Small intestine (tissue), 7 donors: Measurements from ENCODE around the gene ARFGEF3. TPM values are rescaled to one million over a fixed set of nuclear protein-coding genes. Genes with fewer than 3 reads are reported as not detected.

Experiments used
- DNase-seq, 2 donors: peaks; one replicate each; pipeline versions ENCODE4 v3.0.0 to v3.0.0-alpha.2; 2013
- FAIRE-seq: peaks from 2 replicates; lab custom pipeline; 2012; peaks lifted over from hg19 to GRCh38; lab: Jason Lieb, UNC
- H3K27ac ChIP-seq, 3 donors: one replicate each; pipeline ENCODE4 v1.5.1; 2013; ENCODE audit warnings: low read length in 2 of 3, mild to moderate bottlenecking in 2 of 3, control low read depth in 1 of 3, inconsistent platforms in 1 of 3, low read depth in 1 of 3, moderate library complexity in 1 of 3
- H3K27me3 ChIP-seq, 3 donors: one replicate each; pipeline ENCODE4 v1.6.1; 2013; ENCODE audit warnings: low read length in 3 of 3, inconsistent platforms in 1 of 3; ENCODE audit not compliant: control insufficient read depth in 3 of 3, insufficient read depth in 3 of 3
- H3K36me3 ChIP-seq, 3 donors: one replicate each; pipeline ENCODE4 v1.6.1; 2013; ENCODE audit warnings: low read length in 3 of 3, inconsistent platforms in 1 of 3, low read depth in 1 of 3, mild to moderate bottlenecking in 1 of 3, moderate library complexity in 1 of 3; ENCODE audit not compliant: control insufficient read depth in 3 of 3, insufficient read depth in 2 of 3
- H3K4me1 ChIP-seq, 3 donors: one replicate each; pipeline ENCODE4 v1.6.1; 2013; ENCODE audit warnings: low read length in 2 of 3, inconsistent platforms in 1 of 3, low read depth in 1 of 3, mild to moderate bottlenecking in 1 of 3, moderate library complexity in 1 of 3; ENCODE audit not compliant: control insufficient read depth in 3 of 3, insufficient read depth in 2 of 3
- H3K4me3 ChIP-seq, 3 donors: one replicate each; pipeline ENCODE4 v1.5.1; 2013; ENCODE audit warnings: low read length in 3 of 3, control low read depth in 1 of 3, inconsistent platforms in 1 of 3, low read depth in 1 of 3, mild to moderate bottlenecking in 1 of 3, moderate library complexity in 1 of 3
- H3K9me3 ChIP-seq, 2 donors: one replicate each; pipeline ENCODE4 v1.6.1; 2013; ENCODE audit warnings: low read depth in 1 of 2, low read length in 1 of 2; ENCODE audit not compliant: control insufficient read depth in 2 of 2, insufficient read depth in 1 of 2
- WGBS, 3 donors: extraction: QIAGEN DNeasy Blood & Tissue Kit; methylation state at CpG; one replicate each; pipeline ENCODE4 v1.1.7; 2013; 5-methylcytosine and 5-hydroxymethylcytosine counted together
- polyA plus RNA-seq, 4 donors: library from polyadenylated mRNA; stranded (reverse) in 3 of 4; unstranded in 1 of 4; fragments of 200-250 nt in 3 of 4; fragments of 120-200 nt in 1 of 4; gene quantifications; one replicate each; pipeline versions ENCODE4 v1.2.1 to v1.2.3, GENCODE V29; 2013
- donor health status: healthy with polysubstance abuse.
- donor health status: control.
- donor health status: control.
- donor health status: Bipolar disorder and iron deficiency.
- donor health status: healthy.

Gene ARFGEF3
- polyA plus RNA-seq, 4 donors = 0.27 to 6.2 (median 2.9) TPM

DNA sequence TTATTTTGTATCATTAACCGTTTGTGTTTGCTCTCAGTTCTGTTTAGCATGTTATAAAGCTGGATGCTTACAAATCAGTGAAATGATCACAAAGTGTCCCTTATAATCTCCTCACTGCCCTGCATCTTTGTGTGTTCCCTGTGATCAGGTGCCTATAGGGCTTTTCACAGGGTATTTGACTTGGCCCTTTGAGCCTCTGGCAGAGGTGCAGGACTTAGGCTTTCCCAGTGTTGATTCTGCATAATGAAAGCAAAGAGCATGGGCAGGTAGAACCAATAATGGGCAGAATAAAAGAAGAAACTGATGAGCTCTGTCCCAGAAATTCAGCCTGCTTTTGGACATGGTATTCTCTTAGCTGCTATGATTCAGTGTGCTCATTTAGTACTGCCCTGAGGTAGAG is 73.5 kb downstream of the ARFGEF3 start:
- Histone ChIP-seq H3K4me3 (no peak overlapping the region), H3K9me3 (no peaks in the 10 kb centered on the region), H3K27me3 (no peaks in the 10 kb centered on the region), H3K27ac (no peak overlapping the region), H3K4me1 (peaks cover 0 to 9% (median 0%) of the 10 kb centered on the region in 3 donors), H3K36me3 (no peaks in the 10 kb centered on the region)
- 63 to 83% (median 80%) methylated on average over 1 of the region's 1 CpG for WGBS, 3 donors
- DNase-seq = no peak
- FAIRE-seq = no peak

DNA sequence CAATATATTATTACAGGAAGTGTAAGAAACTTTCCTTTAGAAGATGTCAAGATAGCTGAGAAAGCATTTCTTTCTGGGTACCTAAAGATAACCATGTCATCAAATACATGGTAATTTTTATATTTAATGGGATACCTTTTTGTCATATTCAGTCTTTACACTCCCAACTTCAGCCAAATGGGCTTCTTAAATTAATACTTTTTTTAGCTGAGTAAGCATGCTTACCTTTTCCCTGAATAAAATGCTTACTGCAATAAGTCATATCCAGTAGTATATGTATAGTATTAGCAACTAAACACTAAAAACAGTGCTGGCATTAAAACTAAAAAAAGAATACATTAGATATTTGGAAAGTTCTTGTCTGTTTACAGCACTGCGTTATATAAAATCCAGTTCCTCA is 74.0 kb downstream of the ARFGEF3 start:
- Histone ChIP-seq H3K27ac (no peak overlapping the region), H3K4me3 (no peak overlapping the region), H3K27me3 (no peaks in the 10 kb centered on the region), H3K9me3 (no peaks in the 10 kb centered on the region), H3K4me1 (peaks cover 0 to 8% (median 0%) of the 10 kb centered on the region in 3 donors), H3K36me3 (no peaks in the 10 kb centered on the region)
- FAIRE-seq (no peak), DNase-seq (no peak)
- 66 to 98% (median 81%) methylated on average over 1 of the region's 1 CpG for WGBS, 3 donors

DNA sequence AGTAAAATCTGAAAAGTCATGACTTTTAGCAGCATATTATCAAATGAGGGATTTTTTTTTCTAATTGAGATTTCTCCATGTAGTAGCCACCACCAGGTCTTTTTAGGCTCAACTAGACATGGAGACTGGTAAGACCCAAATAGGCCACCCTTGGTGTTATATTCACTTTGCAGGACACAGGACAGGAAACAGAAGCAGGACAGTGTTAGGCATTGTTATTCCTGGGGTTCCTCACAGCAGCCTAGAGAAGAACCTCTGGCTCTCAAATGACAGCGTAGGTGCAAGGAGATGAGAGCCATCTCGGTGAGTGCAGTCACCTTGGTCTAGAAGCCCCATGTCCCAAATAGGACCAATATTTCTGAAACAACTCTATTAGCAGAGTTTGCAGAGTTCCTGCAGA is 75.7 kb downstream of the ARFGEF3 start:
- FAIRE-seq (no peak), DNase-seq (no peak)
- Histone ChIP-seq H3K9me3 (no peaks in the 10 kb centered on the region), H3K4me3 (no peak overlapping the region), H3K27ac (no peak overlapping the region), H3K27me3 (no peaks in the 10 kb centered on the region), H3K36me3 (no peaks in the 10 kb centered on the region), H3K4me1 (peaks cover 0 to under 1% (median 0%) of the 10 kb centered on the region in 3 donors)
- 93 to 95% (median 94%) methylated on average over 2 of the region's 2 CpGs for WGBS, 3 donors

DNA sequence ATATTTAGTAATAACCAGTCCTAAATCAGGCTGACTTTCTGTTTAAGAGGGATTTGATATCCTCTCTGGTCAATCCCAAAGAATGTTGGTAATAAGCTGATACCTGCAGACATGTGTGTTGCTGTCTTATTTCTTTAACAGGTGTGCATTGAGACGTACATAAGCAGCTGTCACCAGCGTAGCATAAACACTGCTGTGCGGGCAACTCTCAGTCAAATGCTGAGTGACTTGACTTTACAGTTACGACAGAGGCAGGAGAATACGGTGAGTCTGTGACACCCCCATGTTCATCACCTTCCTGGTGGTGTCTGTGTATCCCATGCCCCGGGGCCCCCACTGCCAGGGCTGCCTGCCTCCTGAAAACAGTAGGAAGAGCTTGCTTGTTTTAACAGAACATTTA is 76.6 kb downstream of the ARFGEF3 start:
- Histone ChIP-seq H3K36me3 (no peaks in the 10 kb centered on the region), H3K4me1 (no peaks in the 10 kb centered on the region), H3K27me3 (no peaks in the 10 kb centered on the region), H3K9me3 (no peaks in the 10 kb centered on the region), H3K4me3 (no peak overlapping the region), H3K27ac (no peak overlapping the region)
- no peak for FAIRE-seq
- DNase-seq = no peak
- WGBS, 3 donors = 82 to 95% (median 91%) methylated on average over 6 of the region's 6 CpGs

DNA sequence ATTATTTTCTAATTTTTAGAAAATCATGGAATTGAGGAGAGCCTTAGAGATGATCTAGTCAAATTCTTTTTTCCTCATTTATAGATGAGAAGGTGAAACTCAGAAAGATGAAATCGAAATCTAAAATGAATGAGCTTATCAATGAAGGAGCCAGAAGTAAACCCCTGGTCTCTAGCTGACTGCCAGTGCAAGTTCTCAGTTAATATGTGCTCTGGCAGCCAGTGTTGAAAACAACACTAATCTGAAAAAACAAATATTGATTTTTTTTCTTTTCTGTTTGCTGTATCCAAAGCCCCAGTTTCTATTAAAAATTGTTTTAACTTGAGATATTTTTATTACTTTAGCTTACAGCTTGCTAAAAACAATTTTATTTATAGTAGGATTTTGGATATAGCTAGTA is 78.0 kb downstream of the ARFGEF3 start:
- DNase-seq = no peak
- no peak overlapping the region for H3K27ac ChIP-seq
- FAIRE-seq = no peak
- no peaks in the 10 kb centered on the region for H3K4me1 ChIP-seq
- WGBS, 3 donors = 81 to 88% (median 85%) methylated on average over 1 of the region's 1 CpG
- no peaks in the 10 kb centered on the region for H3K27me3 ChIP-seq
- no peaks in the 10 kb centered on the region for H3K36me3 ChIP-seq
- no peak overlapping the region for H3K4me3 ChIP-seq
- H3K9me3 ChIP-seq = no peaks in the 10 kb centered on the region

DNA sequence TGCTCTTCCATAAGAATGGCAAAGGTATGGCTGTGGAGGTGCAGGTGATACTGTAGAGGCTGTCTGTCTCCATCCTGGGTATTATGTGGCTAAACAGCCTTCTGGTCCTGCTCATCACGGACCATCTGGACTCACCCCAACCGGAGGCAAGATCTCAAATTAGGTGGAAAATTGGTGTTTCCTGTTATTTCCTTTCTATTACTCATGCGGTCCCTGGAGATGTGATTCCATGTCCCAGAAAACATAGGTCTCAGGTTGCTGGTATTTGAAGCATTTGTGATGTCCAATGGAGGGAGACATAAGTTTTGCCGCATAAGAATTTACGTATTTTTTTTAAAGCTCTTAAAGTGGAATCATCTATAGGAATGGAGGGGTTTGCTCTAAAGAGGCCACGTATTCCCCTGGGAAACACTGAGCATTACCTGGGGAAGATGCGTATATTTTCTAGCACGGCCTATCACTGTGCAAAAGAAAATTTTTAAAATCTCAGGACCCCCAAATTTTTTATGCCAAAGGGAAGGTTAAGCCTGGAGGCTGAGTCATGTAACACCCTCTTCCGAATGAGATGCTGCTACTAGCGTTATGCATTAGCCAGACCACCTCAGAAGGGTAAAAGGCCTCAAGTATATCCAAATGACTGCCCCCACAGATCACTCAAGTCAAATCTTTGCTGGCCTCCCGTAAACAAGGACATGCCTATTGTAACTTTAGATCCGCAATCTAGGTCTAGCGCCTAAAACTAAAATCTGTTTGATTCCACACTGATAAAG is 78.9 kb downstream of the ARFGEF3 start:
- WGBS, 3 donors = 85 to 94% (median 89%) methylated on average over 13 of the region's 13 CpGs
- Histone ChIP-seq H3K9me3 (no peaks in the 10 kb centered on the region), H3K4me1 (no peaks in the 10 kb centered on the region), H3K36me3 (no peaks in the 10 kb centered on the region), H3K27me3 (no peaks in the 10 kb centered on the region), H3K4me3 (no peak overlapping the region), H3K27ac (no peak overlapping the region)
- FAIRE-seq = no peak
- no peak for DNase-seq

DNA sequence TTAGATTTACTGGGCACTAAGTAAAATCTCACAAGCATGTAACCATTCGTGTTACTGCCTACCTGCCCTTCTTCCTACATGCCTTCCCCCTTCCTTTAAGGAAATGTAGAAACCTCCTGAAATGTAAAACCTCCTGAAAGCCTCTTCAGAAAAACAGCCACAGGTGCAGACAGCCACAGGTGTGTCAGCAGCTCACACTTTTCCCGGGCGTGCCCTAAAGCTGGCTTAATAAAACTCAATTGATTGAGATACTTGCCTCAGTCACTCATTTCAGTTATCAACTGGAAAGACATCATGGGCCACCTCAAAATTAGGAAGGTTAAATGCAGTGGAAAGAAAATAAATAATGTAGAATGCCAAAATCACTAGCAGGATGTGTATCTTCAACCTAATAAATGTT is 79.6 kb downstream of the ARFGEF3 start:
- Histone ChIP-seq H3K27me3 (no peaks in the 10 kb centered on the region), H3K27ac (no peak overlapping the region), H3K9me3 (no peaks in the 10 kb centered on the region), H3K36me3 (no peaks in the 10 kb centered on the region), H3K4me1 (no peaks in the 10 kb centered on the region), H3K4me3 (no peak overlapping the region)
- 48 to 72% (median 61%) methylated on average over 3 of the region's 3 CpGs for WGBS, 3 donors
- DNase-seq (no peak), FAIRE-seq (no peak)

DNA sequence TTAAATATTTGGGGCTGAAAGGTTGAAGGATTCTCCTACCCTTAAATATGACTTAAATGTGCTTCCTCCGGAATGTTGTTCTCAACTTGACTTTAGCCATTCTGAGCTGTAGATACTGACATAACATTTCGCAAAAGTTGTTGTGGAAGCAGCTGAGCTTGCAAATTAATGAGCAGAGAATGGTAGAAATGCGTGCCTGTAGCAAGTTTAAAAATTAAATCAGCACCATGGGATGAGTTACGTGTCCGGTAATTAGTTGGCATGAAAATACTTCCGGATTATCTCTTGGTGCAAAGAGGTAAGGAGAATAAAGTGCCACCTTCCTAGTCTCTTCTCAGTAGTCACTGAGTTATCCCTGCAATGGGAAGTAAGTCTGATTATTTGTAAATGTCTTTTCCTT is 80.2 kb downstream of the ARFGEF3 start:
- Histone ChIP-seq H3K9me3 (no peaks in the 10 kb centered on the region), H3K27ac (no peak overlapping the region), H3K4me1 (no peaks in the 10 kb centered on the region), H3K4me3 (no peak overlapping the region), H3K27me3 (no peaks in the 10 kb centered on the region), H3K36me3 (no peaks in the 10 kb centered on the region)
- FAIRE-seq = no peak
- DNase-seq = no peak
- 91 to 95% (median 92%) methylated on average over 6 of the region's 6 CpGs for WGBS, 3 donors
